GM13977 (cell line): Measurements from ENCODE around the gene GNG3.

Experiments
- DNase-seq: peaks from one replicate; pipeline ENCODE4 v3.0.0; 2012; ENCODE audit warnings: low spot score
- CTCF ChIP-seq: IDR thresholded peaks from 2 replicates; pipeline ENCODE4 v1.5.1; 2012; ENCODE audit warnings: mild to moderate bottlenecking, control low read depth; ENCODE audit not compliant: insufficient read depth; ENCODE audit errors: extremely low read depth, missing control alignments
- in situ Hi-C: fragments of 300-500 bp; cut with MboI; formaldehyde crosslinking; loops from one replicate; pipeline ENCODE4 v1.12.0; 2022; ENCODE audit warnings: low sequenced_read_pairs, low pct_unique_long_range_greater_than_20kb, mixed read lengths, inconsistent platforms; ENCODE audit not compliant: unreplicated experiment

Gene GNG3

GRCh38 chr11:62719302-62719978 is 12.0 kb downstream of the GNG3 start:
- TF ChIP-seq CTCF, result no peak
- no peak for DNase-seq
- in situ Hi-C loops, result no loop called here

GRCh38 chr11:62721994-62722393 is 14.5 kb downstream of the GNG3 start:
- TF ChIP-seq CTCF, result no peak
- in situ Hi-C loops, result no loop called here
- no peak for DNase-seq

GRCh38 chr11:62724171-62724570 is 16.7 kb downstream of the GNG3 start:
- no peak for DNase-seq
- in situ Hi-C loops, result no loop called here
- TF ChIP-seq CTCF, result no peak

GRCh38 chr11:62725646-62726045 is 18.2 kb downstream of the GNG3 start:
- in situ Hi-C loops, result no loop called here
- no peak for TF ChIP-seq CTCF
- DNase-seq, result no peak

GRCh38 chr11:62726156-62726914 is 18.9 kb downstream of the GNG3 start:
- TF ChIP-seq CTCF, result no peak
- DNase-seq, result no peak
- in situ Hi-C loops, result no loop called here

- no peak for DNase-seq
- no peak for TF ChIP-seq CTCF
- in situ Hi-C loops, result no loop called here
Observed at GRCh38 chr11:62726915-62727164, 19.4 kb downstream of the GNG3 start.
